GM19035 (cell line): ENCODE measurements around the gene MMRN2.
"Not testable (repeated sequence)": the region's sequence is repeated elsewhere in the genome, so short reads cannot be mapped to it uniquely, and the experiment has no call there.

Source experiments
- ATAC-seq: cut with Tn5 transposase; IDR thresholded peaks from one replicate; pipeline ENCODE4 v1.9.1; 2021; ENCODE audit not compliant: unreplicated experiment

Gene MMRN2

DNA sequence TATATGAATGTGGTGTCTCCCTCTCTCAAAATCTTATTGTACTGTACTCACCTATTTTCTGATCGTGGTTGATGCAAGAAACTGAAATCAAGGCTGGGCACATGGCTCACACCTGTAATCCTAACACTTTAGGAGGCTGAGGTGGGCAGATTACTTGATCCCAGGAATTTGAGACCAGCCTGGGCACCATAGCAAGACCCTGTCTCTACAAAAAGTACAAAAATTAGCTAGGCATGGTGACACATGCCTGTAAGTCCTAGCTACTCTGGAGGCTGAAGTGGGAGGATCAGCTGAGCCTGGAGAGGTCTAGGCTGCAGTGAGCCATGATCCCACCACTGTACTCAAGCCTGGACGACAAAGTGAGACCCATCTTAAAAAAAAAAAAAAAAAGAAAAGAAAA, 16.0 kb downstream of the MMRN2 start:
- no peak for ATAC-seq

DNA sequence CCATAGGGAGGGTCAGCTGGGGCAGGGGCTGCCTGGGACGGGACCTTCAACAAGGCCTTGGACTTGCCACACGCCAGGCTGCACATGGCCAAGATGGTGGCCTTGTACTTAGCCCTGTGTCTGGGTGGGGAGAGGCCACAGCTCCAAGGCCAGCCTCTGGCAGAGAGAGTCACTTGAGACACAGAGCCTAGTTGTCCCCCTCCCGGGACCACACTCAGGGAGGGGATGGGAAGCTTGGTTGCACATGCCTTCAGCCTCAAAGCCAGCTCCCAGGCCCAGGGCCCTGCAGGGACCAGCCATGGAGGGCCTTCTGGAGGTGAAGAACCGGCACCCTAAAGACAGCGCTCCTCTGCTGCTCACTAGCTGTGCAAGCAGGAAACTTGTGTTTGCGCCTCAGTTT, 16.7 kb downstream of the MMRN2 start:
- ATAC-seq, result no peak

DNA sequence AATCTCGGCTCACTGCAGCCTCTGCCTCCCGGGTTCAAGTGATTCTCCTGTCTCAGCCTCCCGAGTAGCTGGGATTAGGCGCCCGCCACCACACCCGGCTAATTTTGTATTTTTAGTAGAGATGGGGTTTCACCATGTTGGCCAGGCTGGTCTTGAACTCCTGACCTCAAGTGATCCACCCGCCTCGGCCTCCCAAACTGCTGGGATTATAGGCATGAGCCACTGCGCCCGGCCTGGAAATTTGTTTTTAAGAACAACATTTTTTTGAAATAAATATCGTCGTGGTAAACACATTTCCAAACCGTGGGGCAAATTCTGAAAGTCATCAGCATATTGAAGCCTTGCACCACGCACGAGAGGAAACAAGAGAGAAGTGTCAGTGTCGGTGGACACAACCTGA, 17.3 kb downstream of the MMRN2 start:
- not testable (repeated sequence) for ATAC-seq

DNA sequence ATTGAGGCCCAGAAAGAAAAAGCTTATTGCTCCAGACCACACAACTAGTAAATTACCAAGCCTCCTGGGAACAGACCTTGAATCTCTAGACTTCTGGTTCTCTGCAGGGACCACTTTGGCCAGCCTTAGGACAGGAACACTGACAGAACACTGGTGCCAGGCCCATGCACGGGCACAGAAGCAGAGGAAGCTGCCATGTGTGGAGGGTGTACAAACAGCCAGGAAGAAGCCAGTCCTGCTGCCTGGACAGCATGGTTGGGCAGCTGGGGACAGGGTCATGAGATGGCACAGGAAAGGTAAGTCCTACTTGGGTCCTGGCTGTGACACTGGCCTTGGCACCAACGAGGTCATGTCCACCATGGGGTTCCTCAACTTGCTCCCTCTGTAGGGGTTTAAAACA, 19.2 kb downstream of the MMRN2 start:
- no peak for ATAC-seq

DNA sequence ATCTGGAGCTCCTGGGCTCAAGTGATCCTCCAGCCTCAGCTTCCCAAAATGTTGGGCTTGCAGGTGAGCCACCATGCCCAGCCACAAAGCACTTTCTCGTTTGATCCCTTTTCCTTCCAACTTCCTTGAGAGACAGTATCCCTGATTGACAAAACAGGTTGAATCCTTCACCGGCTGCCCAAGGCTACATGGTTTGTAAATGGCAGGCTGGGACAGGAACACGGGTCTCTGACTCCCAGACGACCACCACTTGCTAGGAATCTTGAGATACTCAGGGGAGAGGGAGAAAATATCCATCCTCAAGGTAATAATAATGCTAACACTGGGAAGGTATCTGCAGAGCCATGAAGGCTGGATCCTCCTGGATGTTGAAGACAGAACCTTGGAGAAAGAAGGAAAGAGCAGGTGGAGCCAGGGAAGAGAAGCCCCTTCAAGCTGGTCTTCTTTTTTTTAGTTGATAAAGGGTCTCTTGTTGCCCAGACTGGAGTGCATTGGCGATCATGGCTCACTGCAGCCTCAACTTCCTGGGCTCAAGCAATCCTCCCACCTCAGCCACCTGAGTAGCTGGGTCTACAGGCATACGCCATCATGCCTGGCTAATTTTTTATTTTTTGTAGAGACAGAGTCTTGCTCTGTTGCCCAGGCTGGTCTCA, 19.8 kb downstream of the MMRN2 start:
- ATAC-seq, result no peak

DNA sequence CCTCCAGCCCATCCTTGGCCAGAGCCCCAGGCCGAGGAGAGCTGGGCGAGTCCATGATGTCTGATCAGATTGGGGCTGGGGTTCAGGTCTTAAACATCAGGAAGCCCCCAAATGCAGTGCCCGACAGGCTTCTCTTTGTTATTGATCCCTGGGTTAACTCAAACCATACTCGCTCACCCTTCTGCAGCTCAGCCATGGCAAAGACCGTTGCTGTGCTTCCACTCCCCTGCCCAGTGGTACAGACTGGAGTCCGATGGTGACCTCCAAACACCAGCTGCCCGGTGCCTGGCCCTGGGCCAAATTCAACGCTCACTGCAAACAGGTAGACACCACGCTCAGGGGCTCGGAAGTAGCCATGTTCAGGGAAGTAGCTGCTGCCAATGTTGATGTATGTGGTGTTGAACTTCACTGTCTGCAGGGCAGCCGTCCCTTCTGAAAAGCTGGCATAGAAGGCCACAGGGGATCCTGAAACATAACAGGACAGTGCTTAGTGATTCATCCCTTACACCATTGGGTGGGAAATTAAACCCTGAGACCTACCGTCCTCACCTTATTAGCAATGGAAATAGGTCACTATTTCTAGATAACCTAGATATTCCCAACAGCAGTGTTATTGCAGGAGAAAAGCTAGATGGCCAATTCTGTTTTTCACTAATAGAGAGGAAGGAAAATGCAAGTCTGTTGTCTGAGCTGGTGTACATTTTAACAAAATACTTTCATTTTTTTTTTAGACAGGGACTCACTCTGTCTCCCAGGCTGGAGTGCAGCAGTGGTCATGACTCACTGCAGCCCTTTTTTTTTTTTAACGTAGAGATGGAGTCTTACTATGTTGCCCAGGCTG, 20.5 kb downstream of the MMRN2 start:
- no peak for ATAC-seq

DNA sequence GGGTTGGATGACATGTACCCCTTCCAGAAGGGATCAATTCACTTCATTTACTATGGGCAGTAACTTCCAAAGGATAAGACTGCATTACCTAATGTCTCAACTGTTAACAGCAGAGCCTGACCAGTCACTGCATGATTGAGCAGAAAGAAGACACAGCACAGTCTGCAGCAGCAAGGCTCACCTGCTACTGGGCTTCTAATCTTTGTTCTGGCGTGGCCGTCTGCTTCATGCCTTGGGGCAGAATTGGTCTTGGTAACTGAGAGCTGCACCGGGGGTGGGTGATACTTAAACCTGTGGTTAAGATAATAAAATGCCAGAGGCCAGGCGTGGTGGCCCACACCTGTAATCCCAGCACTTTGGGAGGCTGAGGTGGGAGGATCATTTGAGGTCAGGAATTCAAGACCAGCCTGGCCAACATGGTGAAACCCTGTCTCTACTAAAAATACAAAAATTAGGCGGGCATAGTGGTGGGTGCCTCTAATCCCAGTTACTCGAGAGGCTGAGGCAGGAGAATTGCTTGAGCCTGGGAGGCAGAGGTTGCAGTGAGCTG, 23.2 kb downstream of the MMRN2 start:
- ATAC-seq, result not testable (repeated sequence)

DNA sequence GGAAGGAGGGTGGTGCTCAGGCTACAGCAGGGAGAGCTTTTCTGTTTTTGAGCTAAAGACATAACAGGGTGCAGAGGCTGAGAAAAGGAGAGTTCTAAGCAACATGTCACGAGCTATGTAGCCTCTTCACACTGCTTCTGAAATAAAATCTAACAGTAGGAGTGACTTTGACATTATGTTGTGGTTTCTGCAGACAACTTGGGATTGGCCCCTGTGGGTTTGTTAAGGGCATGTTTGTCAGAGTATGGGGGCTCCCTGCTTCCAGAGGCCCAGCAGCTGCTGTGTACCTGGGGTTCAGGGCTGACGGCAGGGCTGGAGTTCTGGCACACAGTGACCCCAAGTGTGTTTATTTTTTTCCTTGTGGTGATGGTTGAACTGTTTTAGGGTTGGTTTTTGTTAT, 24.7 kb downstream of the MMRN2 start:
- no peak for ATAC-seq

DNA sequence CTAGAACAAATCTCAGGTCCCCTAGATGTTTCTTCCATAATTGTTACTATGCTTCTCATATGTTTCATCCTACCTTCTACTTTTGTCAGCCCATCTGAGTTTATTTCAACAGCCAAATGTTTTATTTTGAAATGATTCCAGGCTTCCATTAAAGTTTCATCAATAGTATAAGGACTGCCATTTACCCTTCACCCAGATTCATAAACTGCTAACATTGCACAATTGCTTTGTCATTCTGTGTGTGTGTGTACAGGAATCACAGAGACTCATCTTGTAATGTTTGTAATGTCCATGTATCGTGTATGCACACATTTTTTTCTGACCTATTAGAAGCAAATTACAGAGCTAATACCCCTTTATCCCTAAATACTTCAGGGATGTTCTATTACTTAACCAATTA, 25.5 kb downstream of the MMRN2 start:
- ATAC-seq, result no peak

DNA sequence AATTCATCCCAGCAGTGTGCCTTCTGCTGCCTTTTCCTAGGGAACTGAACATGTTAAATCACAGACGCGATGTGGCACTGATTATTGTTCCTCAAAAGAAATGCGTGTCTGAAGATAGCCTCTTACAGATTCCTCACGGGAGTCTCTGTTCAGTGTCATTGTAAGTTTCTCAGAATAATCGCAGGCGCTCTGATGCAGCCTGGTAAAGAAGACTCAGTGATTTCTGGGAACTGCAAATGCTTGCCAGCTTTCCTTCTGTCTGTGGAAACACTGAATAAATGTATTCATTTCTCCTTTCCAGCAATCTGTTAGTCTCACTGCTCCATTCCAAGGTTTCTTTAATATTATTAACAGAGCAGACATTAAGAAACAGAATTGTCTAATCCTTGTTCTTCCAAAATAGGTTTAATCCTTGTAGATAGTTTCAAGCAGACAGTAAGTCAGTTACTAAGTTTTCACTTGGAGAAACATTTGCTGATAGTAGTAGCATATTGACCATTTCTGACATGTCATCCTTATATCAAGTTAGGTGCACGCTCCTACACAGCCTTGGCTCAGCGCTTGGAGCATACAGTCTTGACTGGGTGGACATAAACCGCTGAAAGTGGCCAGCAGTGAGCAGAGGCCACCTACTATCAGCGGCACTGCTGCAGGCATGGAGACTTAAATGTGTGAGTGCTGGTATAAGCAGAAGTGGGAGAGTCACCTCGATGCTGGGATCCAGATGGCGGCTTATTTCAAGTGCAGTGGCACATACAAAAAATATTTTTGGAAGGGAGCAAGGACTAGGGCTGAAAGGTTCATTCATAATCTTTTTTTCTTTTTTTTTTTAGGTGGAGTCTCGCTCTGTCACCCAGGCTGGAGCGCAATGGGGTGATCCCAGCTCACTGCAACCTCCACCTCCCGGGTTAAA, 27.7 kb downstream of the MMRN2 start:
- no peak for ATAC-seq

DNA sequence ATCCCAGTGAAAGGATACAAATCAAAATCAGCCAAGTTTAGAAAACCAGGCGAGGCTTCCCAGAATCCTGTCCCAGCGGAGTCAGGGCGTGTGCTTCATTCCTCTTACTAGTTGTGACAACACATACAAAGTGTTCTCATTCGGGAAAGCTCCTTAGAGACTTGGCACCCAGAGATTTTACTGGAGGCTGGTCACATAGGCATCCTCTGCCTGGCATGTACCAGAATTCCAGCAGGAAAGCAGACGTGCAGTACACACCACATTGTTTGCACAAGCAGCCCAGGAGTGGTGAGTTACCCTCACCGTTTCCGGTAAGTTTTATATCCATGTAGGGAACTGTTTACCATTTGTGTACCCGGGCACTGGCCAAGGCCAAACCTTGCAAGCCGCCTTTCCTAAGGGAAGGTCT, 34.9 kb downstream of the MMRN2 start:
- no peak for ATAC-seq

DNA sequence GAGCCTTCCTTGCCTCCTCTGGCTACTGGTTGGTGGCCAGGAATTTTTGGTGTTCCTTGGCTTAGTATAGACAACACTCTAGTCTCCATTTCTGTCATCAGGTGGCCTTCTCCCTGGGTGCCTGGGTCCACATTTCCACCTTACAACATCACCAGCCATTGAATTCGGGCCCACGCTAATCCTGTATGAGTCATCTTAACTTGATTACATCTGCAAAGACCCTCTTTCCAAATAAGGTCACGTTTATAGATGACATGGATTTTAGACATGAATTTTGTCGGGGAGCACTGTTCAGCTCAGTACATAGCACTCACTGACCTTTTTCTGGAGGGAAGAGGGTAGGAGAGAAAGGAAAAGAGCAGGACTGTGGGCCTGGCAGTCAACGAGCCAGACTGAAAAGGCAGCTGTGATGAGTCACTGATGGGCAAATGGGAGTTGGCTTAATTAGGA, 39.4 kb downstream of the MMRN2 start:
- ATAC-seq, result no peak

DNA sequence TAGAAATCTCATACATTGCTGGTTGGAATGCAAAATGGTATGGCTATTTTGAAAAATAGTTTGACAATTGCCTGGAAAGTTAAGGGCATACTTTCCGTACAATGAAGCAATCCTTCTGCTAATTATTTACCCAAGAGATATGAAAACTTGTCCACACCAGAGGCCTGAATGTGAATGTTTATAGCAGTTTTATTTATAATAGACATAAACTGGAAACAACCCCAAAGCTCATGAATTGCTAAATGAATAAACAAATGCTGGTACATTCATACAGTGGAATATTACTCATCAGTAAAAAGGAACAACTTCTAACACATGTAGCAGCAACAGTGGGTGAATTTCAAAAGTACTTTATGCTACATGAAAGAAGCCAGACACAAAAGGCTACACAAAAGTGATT, 42.7 kb downstream of the MMRN2 start:
- no peak for ATAC-seq

DNA sequence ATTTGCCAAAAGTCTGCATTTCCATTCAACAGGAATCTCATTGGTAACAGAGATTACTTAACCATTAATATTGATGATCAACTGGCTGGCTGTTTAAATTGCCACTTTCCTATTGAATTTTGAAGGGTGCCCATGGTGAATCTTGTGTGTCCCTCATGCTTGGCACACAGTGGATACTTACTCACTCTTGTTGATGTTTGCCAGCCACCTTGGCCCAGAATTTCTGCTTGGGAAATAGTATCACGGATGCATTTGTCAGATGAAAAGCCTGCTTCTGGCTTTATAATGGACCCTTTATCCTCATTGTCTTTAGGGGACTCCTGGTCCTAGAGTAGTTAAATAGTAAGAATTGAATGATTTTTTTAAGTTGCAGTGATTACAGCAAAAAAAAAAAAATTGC, 52.0 kb downstream of the MMRN2 start:
- ATAC-seq, result no peak

DNA sequence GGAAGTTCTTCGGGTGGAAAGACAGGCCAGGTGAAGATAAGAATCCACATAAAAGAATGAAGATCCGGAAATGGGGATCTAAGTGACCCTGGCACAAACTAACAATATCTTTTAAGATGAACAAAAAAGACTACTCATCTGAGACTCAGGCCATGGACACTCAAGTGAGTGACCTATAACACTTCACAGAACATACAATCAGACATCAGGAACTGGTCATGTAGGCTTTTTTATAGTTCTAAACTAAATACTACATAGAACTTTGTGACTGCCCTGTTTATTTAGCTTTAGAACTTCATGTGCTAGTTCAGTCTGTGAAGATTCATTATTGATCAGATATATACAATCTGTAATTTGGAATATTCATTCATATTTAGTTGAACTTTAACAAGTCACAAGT, 52.8 kb downstream of the MMRN2 start:
- ATAC-seq, result no peak

DNA sequence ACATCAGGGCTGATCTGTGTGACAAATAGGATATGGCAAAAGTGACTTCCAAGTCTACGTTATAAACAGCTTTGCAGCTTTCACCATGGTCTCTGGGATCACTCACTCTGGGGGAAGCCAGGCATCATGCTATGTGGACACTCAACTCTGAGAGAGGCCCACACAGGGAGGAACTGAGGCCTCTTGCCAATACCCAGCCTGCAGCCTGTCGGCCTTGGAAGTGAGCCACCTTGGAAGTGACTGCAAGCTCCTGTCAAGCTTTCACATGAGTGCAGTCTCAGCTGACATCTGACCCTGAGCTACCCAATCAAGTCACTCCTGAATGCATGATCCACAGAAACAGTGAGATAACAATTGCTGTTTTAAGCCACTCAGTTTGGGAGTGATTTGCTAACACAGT, 56.5 kb downstream of the MMRN2 start:
- no peak for ATAC-seq

DNA sequence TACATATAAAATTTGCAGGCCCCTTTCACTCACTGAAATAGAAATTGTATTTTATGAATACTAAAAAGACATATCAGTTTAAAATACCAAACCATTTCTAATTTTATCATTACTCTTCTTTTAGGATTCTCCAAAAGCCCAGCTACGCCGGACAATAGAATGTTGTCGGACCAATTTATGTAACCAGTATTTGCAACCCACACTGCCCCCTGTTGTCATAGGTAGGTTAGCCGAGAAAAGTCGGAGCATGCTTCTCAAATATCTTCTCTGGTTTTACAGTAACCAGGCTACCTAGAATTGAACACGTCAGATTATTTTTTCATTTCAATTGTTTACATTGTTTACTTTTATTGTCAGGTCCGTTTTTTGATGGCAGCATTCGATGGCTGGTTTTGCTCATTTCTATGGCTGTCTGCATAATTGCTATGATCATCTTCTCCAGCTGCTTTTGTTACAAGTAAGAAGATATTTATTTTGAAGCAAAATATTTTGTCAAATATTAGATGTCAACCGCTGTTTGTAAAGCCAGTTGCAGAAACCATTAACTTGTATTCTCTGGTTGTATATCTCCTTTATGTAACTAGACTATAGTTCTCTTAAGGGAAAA, 57.6 kb downstream of the MMRN2 start:
- ATAC-seq, result peak; percentile 64

DNA sequence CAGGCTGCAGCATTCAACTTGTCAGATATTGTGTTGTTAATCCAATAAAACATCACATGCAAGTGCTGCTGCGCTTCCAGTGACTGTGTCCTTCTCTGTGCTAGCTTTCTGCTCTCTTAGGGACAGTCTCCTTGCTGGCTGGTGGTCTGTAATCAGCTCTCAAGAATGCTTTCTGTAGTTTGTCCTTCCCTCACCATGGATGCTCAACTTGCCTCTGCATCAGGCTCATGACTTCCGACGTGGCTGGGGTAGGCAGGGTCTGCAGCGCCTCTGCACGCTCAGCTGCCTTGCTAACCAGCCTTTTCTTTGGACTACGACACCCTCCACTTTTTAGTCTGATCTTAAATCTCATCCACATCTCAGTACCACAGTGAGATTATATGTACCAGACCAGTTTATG, 58.3 kb downstream of the MMRN2 start:
- no peak for ATAC-seq

DNA sequence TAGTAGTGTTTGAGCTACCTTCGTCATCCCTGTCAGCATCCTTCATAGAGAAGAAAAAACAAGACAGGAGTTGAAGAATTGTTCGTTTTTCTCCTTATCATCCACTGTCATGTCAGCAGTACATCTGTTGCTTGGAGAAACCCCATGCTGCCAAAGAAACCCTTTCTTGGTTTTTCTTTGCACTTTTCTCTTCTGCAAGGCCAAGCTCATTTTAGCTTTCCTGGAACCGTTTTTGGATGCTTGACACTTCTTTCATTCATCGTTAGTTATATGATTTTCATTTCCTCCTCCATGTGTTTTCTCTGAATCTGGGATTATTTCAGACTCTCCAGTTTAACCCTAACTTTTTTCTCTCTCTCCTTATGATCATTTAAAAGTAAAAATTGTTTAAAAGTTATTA, 58.9 kb downstream of the MMRN2 start:
- ATAC-seq, result no peak

DNA sequence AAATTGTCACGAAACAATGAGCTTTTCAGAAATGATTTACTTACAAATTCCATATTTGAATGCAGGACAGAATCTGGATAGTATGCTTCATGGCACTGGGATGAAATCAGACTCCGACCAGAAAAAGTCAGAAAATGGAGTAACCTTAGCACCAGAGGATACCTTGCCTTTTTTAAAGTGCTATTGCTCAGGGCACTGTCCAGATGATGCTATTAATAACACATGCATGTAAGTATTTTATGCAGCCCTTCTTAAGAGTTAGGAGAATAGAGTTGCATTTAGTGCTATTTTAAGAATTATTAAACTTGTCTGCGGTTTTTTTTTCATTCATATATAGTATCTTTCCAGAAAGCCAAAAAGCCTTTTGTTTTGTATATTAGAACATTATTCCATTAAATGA, 67.4 kb downstream of the MMRN2 start:
- no peak for ATAC-seq
